Osteoblast (primary cell): ENCODE measurements around the gene TLCD1. TPM values are rescaled to one million over a fixed set of nuclear protein-coding genes. Genes with fewer than 3 reads are reported as not detected.
A peak's percentile ranks its signal among the peaks of the same experiment; 100 is the strongest.

Experiments used
- DNase-seq: peaks from one replicate; pipeline ENCODE4 v3.0.0; 2011; ENCODE audit warnings: low spot score, mixed read lengths; ENCODE audit not compliant: insufficient read length; ENCODE audit errors: missing footprints
- H2AFZ ChIP-seq: 2 replicates; pipeline ENCODE4 v1.6.0; 2011; ENCODE audit warnings: mild to moderate bottlenecking, low read length
- H3K27ac ChIP-seq: 2 replicates; pipeline ENCODE4 v1.5.1; 2011; ENCODE audit warnings: mild to moderate bottlenecking, low read depth, low read length, moderate library complexity
- H3K27me3 ChIP-seq: 2 replicates; pipeline ENCODE4 v1.6.0; 2012; ENCODE audit warnings: mild to moderate bottlenecking, control low read depth, inconsistent platforms, low read length, moderate library complexity; ENCODE audit not compliant: insufficient read depth
- H3K36me3 ChIP-seq: 2 replicates; pipeline ENCODE4 v1.5.1; 2011; ENCODE audit warnings: mild to moderate bottlenecking, low read length, control low read depth, moderate library complexity; ENCODE audit not compliant: insufficient read depth
- H3K4me1 ChIP-seq: 2 replicates; pipeline ENCODE4 v1.5.1; 2011; ENCODE audit warnings: mild to moderate bottlenecking, low read length, control low read depth, moderate library complexity; ENCODE audit not compliant: insufficient read depth
- H3K4me2 ChIP-seq: 2 replicates; pipeline ENCODE4 v1.6.0; 2011; ENCODE audit warnings: mild to moderate bottlenecking, low read length; ENCODE audit not compliant: insufficient read depth
- H3K4me3 ChIP-seq: fragments of 200-600 bp; sonication (generic); 3 replicates; pipeline ENCODE4 v1.5.1; 2012; ENCODE audit warnings: mild to moderate bottlenecking, low read length, inconsistent platforms; ENCODE audit not compliant: insufficient read depth
- H3K79me2 ChIP-seq: 2 replicates; pipeline ENCODE4 v1.6.0; 2012; ENCODE audit warnings: mild to moderate bottlenecking, low read length, control low read depth, inconsistent platforms; ENCODE audit not compliant: insufficient read depth
- H3K9me3 ChIP-seq: 2 replicates; pipeline ENCODE4 v1.5.1; 2011; ENCODE audit warnings: low read depth, low read length, control low read depth
- H4K20me1 ChIP-seq: 2 replicates; pipeline ENCODE4 v1.6.0; 2012; ENCODE audit warnings: mild to moderate bottlenecking, low read length, control low read depth; ENCODE audit not compliant: insufficient read depth
- total RNA-seq: library from RNA; depleted of rRNA; stranded (reverse); fragments of >200 nt; gene quantifications from 2 replicates; pipeline ENCODE4 v1.2.3, GENCODE V29; 2012
- TF ChIP-seq, protein P1 (sequence below): IDR thresholded peaks from 2 replicates; pipeline ENCODE4 v1.5.1; 2011; ENCODE audit warnings: mild to moderate bottlenecking, low read depth, low read length, moderate library complexity; ENCODE audit errors: extremely low read depth

TLCD1 gene
- total RNA-seq, 1 donor: 4.0 TPM

DNA sequence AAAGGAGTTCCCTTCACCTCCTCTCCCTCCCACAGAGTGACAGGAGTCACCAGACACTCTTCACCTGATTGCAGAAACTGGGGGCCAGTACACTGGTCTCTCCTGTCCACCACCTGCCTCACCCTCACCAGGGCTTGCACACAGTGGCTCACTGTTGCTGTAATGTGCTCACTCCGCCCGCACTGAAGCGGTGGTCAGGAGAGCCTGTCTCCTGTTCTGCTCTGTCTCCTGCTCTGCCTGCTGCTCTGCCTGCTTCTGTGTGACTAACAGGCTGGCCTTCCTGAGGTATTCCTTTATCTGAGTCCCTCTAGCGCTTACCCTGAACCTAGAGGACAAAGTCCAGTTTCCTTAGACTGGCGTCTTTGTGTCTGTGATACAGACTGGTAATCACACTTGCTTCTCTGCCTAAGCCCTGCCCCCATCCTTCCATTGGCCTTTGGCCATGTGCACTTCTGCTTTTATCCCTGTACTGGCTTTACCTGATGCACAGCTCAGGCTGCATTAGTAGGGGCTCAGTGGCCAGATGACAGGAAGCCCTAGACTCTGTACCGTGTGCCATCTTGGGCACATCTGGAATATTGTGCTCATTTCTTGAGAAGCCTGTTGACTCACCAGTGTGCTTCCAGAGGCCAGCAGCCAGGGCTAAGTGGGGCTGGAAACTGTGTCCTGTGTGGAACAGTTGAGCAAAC lies 27.6 kb downstream of the TLCD1 start:
- Histone ChIP-seq H2AFZ (no peak overlapping the region), H3K79me2 (no peaks in the 10 kb centered on the region), H3K27ac (no peak overlapping the region), H3K4me1 (no peaks in the 10 kb centered on the region), H3K4me2 (no peak overlapping the region), H3K27me3 (no peaks in the 10 kb centered on the region), H3K36me3 (peaks cover 100% of the 10 kb centered on the region), H4K20me1 (peaks cover 6% of the 10 kb centered on the region), H3K4me3 (no peak overlapping the region), H3K9me3 (no peaks in the 10 kb centered on the region)
- TF ChIP-seq, protein P1, sequence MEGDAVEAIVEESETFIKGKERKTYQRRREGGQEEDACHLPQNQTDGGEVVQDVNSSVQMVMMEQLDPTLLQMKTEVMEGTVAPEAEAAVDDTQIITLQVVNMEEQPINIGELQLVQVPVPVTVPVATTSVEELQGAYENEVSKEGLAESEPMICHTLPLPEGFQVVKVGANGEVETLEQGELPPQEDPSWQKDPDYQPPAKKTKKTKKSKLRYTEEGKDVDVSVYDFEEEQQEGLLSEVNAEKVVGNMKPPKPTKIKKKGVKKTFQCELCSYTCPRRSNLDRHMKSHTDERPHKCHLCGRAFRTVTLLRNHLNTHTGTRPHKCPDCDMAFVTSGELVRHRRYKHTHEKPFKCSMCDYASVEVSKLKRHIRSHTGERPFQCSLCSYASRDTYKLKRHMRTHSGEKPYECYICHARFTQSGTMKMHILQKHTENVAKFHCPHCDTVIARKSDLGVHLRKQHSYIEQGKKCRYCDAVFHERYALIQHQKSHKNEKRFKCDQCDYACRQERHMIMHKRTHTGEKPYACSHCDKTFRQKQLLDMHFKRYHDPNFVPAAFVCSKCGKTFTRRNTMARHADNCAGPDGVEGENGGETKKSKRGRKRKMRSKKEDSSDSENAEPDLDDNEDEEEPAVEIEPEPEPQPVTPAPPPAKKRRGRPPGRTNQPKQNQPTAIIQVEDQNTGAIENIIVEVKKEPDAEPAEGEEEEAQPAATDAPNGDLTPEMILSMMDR: no peak
- DNase-seq: peak; percentile 64

DNA sequence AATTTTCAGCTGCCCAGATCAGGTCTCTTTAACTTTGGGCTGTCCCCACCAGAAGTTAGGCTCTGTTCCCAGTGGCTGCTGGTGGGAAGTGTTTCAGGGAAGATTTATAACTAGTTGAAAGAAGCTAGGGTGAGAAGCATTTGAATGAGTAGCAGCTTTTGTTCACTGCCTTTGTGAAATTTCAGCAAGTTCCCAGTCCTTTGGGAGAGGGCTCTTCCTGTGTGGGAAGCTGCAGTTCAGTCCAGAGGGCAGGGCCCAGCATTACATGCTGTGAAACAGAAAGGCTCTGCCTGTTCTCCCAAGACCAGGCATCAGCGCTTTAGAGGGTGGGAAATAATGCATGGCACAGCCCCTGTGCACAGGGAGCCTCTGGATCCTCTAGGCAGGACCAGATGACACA lies 32.2 kb downstream of the TLCD1 start:
- Histone ChIP-seq H3K4me3 (no peak overlapping the region), H4K20me1 (peaks cover 2% of the 10 kb centered on the region), H3K27me3 (no peaks in the 10 kb centered on the region), H3K27ac (no peak overlapping the region), H2AFZ (no peak overlapping the region), H3K4me1 (no peaks in the 10 kb centered on the region), H3K79me2 (no peaks in the 10 kb centered on the region), H3K4me2 (no peak overlapping the region), H3K9me3 (no peaks in the 10 kb centered on the region), H3K36me3 (peaks cover 86% of the 10 kb centered on the region)
- TF ChIP-seq, protein P1: no peak
- DNase-seq: no peak

DNA sequence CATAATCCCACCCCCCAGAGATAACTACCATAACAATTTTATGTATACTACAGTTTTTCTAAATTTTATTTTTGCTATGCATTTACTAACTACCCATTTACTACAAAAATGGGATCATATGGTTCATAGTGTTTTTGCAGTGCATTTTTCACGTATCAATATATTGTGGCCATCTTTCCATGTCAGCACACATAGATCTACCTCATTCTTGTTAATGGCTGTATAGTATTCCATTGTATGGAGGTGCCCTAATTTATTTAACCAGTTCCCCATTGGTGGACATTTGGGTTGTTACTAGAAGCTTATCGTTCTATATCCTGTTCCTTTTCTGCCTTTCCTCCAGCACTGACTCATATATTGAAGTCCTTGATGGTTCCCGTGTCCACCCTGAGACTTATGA lies 37.0 kb downstream of the TLCD1 start:
- no peaks in the 10 kb centered on the region for H3K79me2 ChIP-seq
- peaks cover 2% of the 10 kb centered on the region for H4K20me1 ChIP-seq
- H3K4me3 ChIP-seq: no peak overlapping the region
- peaks cover 84% of the 10 kb centered on the region for H3K36me3 ChIP-seq
- no peak overlapping the region for H3K27ac ChIP-seq
- no peak overlapping the region for H2AFZ ChIP-seq
- no peak overlapping the region for H3K4me2 ChIP-seq
- no peaks in the 10 kb centered on the region for H3K27me3 ChIP-seq
- TF ChIP-seq, protein P1: no peak
- H3K4me1 ChIP-seq: no peaks in the 10 kb centered on the region
- DNase-seq: no peak
- no peaks in the 10 kb centered on the region for H3K9me3 ChIP-seq

DNA sequence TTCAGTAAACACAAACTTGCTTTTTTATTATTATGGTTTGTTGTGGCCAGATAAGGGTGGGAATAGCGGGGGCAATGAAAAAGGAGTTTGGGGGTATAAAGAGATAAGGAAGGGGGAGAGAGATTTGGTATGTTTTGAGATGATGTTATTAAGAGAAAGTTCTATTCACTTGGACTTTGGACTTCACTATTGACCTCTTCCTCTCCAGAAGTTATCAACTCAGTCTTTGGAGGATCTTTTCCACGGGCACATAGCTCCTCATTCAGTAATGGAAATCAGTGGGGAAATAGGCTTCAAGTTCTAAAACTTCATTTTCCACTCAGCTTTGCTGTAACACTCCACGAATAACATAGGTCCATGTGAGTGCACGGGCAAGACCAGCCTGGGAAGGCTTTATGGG lies 37.6 kb downstream of the TLCD1 start:
- H2AFZ ChIP-seq: no peak overlapping the region
- no peaks in the 10 kb centered on the region for H3K9me3 ChIP-seq
- H4K20me1 ChIP-seq: peaks cover 2% of the 10 kb centered on the region
- TF ChIP-seq, protein P1: no peak
- DNase-seq: no peak
- H3K27me3 ChIP-seq: no peaks in the 10 kb centered on the region
- no peak overlapping the region for H3K27ac ChIP-seq
- H3K79me2 ChIP-seq: no peaks in the 10 kb centered on the region
- H3K4me3 ChIP-seq: no peak overlapping the region
- H3K4me2 ChIP-seq: no peak overlapping the region
- no peaks in the 10 kb centered on the region for H3K4me1 ChIP-seq
- H3K36me3 ChIP-seq: peaks cover 84% of the 10 kb centered on the region
